ENCODE data around the gene FRMD4A. TPM values are rescaled to one million over a fixed set of nuclear protein-coding genes. Genes with fewer than 3 reads are reported as not detected.

The FRMD4A gene
- total RNA-seq, 2 donors from 2014 or later, result 55.9 to 81.0 TPM

- H3K4me3 ChIP-seq, result no peak overlapping the region
- peak; percentile 45 for TF ChIP-seq CTCF (IDR thresholded peaks at IDR 0.05)
- no peak for DNase-seq (ENCODE audit: low spot score)
- no peak overlapping the region for H3K27ac ChIP-seq
- no peaks in the 10 kb centered on the region for H3K9me3 ChIP-seq
- no peaks in the 10 kb centered on the region for H3K4me1 ChIP-seq (ENCODE audit: control insufficient read depth in 1 of 2, low read depth in 2 of 2)
- no peaks in the 10 kb centered on the region for H3K36me3 ChIP-seq
- ATAC-seq (ENCODE audit: insufficient number of reproducible peaks, low FRiP score, low read depth), result no peak
- H3K27me3 ChIP-seq (replicated peaks; ENCODE audit: insufficient read depth), result no peaks in the 10 kb centered on the region
Observed at GRCh38 chr10:14032406-14032998, 298.2 kb downstream of the FRMD4A start.

- no peak overlapping the region for H3K27ac ChIP-seq
- TF ChIP-seq CTCF (IDR thresholded peaks at IDR 0.05), result no peak
Observed at GRCh38 chr10:14026325-14026724, 304.4 kb downstream of the FRMD4A start.

GRCh38 chr10:14025283-14026189, 305.2 kb downstream of the FRMD4A start:
- Histone ChIP-seq H3K4me1 (ENCODE audit: control insufficient read depth in 1 of 2, low read depth in 2 of 2) (peaks cover 0 to 18% of the 10 kb centered on the region in 2 donors), H3K36me3 (no peaks in the 10 kb centered on the region), H3K27me3 (replicated peaks; ENCODE audit: insufficient read depth) (no peaks in the 10 kb centered on the region), H3K27ac (no peak overlapping the region), H3K4me3 (no peak overlapping the region), H3K9me3 (no peaks in the 10 kb centered on the region)
- no peak for DNase-seq (ENCODE audit: low spot score)
- ATAC-seq (ENCODE audit: insufficient number of reproducible peaks, low FRiP score, low read depth), result no peak
- no peak for TF ChIP-seq CTCF (IDR thresholded peaks at IDR 0.05)

More at GRCh38 chr10:14026325-14026724, 304.4 kb downstream of the FRMD4A start:
- ATAC-seq (ENCODE audit: insufficient number of reproducible peaks, low FRiP score, low read depth), result no peak
- no peak for DNase-seq (ENCODE audit: low spot score)
- Histone ChIP-seq H3K4me3 (no peak overlapping the region), H3K4me1 (ENCODE audit: control insufficient read depth in 1 of 2, low read depth in 2 of 2) (peaks cover 0 to 18% of the 10 kb centered on the region in 2 donors), H3K27me3 (replicated peaks; ENCODE audit: insufficient read depth) (no peaks in the 10 kb centered on the region), H3K9me3 (no peaks in the 10 kb centered on the region), H3K36me3 (no peaks in the 10 kb centered on the region)

- no peak for TF ChIP-seq CTCF (IDR thresholded peaks at IDR 0.05)
- H3K4me3 ChIP-seq, result peak overlapping the region; percentile 2
- H3K27ac ChIP-seq, result peak overlapping the region in 1 of 2 donors; percentile 2
- H3K36me3 ChIP-seq, result no peaks in the 10 kb centered on the region
- no peak for DNase-seq (ENCODE audit: low spot score)
- no peak for ATAC-seq (ENCODE audit: insufficient number of reproducible peaks, low FRiP score, low read depth)
- H3K27me3 ChIP-seq (replicated peaks; ENCODE audit: insufficient read depth), result no peaks in the 10 kb centered on the region
- peaks cover 0 to 18% of the 10 kb centered on the region in 2 donors for H3K4me1 ChIP-seq (ENCODE audit: control insufficient read depth in 1 of 2, low read depth in 2 of 2)
- H3K9me3 ChIP-seq, result no peaks in the 10 kb centered on the region
Observed at GRCh38 chr10:14024329-14025202, 306.2 kb downstream of the FRMD4A start.
